ENCODE results near the gene EPS8.

EPS8 gene

DNA sequence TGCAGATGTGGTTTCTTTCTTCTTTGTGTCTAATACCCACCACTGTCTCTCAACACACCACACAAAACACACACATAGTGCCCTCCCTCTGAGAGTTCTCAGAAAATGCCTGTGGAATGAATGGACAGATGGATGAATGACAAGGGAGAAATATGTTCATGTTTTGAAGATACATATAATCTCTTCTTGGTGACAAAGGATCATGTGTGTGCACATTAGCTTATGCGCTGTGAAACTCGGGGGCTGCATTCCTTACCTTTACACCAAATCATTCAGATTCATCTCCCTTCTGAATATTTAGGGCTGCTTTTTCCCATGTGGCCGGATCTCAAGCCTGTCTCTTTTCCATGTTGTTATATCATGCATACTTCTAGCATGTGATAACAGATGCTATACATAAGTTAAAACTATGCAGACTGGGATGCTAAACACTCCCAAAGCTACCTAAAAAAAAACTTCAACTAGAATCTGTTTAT is 111.4 kb downstream of the EPS8 start:
- H3K27ac Mint-ChIP-seq, result no peak overlapping the region
- no peaks in the 10 kb centered on the region for H3K4me1 Mint-ChIP-seq
- no peak overlapping the region for H3K4me3 Mint-ChIP-seq
- no peaks in the 10 kb centered on the region for H3K9me3 Mint-ChIP-seq
- DNase-seq, result no peak
- ATAC-seq, result no peak
- H3K27me3 Mint-ChIP-seq, result no peaks in the 10 kb centered on the region

DNA sequence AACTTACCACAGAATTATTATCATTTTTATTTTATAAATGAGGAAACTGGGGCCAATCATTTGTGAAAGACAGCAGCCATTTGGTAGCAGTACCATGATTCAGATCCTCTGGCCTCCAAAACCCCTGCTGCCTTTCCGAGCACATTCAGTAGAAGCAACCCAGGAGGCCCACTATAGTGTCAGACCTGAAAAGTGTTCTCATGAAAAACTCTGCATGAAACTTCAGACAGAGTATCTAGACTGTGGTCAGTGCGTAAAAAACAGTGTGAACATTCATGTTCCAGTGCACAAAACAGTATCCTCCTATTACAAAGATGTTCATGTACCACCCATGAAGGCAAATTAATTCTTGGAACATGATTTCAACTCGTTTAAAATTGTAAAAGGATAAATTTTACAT is 112.0 kb downstream of the EPS8 start:
- DNase-seq (no peak), ATAC-seq (no peak)
- Mint-ChIP-seq H3K9me3 (no peaks in the 10 kb centered on the region), H3K4me3 (no peak overlapping the region), H3K4me1 (no peaks in the 10 kb centered on the region), H3K27ac (no peak overlapping the region), H3K27me3 (no peaks in the 10 kb centered on the region)

DNA sequence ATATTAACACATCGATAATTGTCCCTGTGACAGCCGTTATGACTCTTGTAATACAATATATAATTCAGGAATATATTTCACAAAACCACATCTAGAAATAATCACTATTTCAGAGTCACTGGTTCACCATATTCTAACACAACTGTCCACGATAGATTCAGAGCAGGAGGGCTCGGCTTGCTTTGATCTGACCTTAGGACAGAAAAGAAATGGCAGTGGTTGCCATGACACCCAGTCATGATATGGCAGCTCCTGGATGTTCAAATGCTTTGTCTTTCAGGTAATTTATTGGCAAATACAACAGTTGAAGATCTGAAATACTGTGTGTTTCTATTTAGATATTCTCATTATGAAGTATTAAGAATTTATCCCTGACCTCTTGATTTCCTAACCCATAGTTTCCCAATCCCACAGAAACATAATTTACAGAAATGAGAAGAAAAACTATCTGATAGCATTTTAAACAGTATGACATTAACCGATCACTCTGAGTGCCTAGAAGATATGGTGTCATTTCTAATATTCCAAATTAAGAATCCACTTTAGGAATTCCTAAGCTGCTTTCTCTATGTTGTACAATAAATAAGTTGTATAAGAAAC is 116.4 kb downstream of the EPS8 start:
- Mint-ChIP-seq H3K27ac (no peak overlapping the region), H3K4me3 (no peak overlapping the region), H3K4me1 (no peaks in the 10 kb centered on the region), H3K9me3 (no peaks in the 10 kb centered on the region), H3K27me3 (no peaks in the 10 kb centered on the region)
- DNase-seq, result no peak
- ATAC-seq, result no peak

DNA sequence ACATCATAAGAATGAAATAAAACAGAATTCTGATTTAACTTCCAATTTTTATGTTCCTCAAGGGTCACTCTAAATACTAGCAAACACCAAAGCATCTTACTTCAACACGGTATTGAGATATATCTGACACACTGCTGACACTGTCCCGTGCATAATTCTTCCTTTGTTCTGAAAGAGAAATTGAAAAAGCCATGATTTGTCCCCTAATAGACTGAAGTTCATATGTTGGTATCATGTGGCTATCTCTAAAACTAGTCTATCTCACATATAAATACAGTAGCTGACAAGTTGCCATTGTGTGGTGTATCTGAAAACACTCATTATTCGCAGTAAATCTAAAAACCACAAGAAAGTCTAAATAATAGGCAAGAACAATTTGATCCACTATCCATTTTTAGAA is 118.4 kb downstream of the EPS8 start:
- Mint-ChIP-seq H3K4me3 (no peak overlapping the region), H3K9me3 (no peaks in the 10 kb centered on the region), H3K4me1 (no peaks in the 10 kb centered on the region), H3K27me3 (no peaks in the 10 kb centered on the region), H3K27ac (no peak overlapping the region)
- ATAC-seq, result no peak
- no peak for DNase-seq

DNA sequence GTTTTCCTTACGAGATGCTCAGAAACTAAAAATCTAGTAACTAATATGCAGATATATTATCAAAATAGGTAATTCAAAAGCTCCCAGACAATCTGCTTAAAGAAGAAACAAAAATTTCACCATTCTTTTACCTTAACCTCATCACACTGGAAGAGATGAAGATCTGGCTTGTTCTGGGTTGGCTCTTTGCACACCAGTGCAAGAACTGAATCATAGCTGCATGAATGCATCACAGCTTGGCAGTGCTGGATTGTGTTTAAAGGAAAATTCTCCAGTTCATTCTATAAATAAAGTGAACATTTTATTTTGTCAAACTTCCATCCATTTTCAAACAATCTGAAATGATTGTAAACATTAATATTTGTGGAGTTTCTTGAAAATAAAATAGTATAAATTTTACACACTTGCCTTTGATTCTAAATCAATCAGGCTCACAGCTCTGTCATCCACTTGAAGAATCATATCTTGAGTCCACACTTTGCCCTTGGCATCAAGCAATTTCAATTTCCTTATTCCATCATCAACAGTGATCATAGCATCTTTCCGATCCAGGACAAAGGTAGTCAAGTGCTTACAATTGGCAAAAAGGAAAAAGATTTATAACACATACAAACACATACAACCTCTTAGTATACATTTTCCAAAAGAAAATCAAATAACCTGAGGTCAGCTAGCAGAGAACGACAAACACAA is 119.8 kb downstream of the EPS8 start:
- Mint-ChIP-seq H3K27ac (no peak overlapping the region), H3K4me3 (no peak overlapping the region), H3K27me3 (no peaks in the 10 kb centered on the region), H3K4me1 (no peaks in the 10 kb centered on the region), H3K9me3 (no peaks in the 10 kb centered on the region)
- DNase-seq (no peak), ATAC-seq (no peak)

DNA sequence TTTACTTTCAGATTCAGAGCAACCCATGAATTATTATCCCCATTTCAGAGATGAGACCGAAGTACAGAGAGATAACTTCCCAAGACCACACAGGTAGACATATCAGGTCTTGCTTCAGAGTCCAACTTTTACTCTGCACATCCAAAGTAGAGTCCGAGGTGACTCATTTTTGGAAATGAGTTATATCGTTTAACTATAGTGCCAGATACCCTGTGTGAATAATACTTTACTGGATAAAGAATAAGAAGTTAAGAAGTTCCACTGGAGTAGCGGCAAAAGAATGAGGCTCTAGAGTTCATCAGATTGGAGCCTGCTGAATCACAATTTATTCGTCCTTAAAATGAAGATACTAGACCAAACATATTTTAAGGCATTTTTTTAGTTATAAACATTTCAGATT is 124.7 kb downstream of the EPS8 start:
- no peaks in the 10 kb centered on the region for H3K27me3 Mint-ChIP-seq
- H3K4me3 Mint-ChIP-seq, result no peak overlapping the region
- no peak overlapping the region for H3K27ac Mint-ChIP-seq
- H3K4me1 Mint-ChIP-seq, result no peaks in the 10 kb centered on the region
- DNase-seq, result no peak
- ATAC-seq, result no peak
- H3K9me3 Mint-ChIP-seq, result no peaks in the 10 kb centered on the region

DNA sequence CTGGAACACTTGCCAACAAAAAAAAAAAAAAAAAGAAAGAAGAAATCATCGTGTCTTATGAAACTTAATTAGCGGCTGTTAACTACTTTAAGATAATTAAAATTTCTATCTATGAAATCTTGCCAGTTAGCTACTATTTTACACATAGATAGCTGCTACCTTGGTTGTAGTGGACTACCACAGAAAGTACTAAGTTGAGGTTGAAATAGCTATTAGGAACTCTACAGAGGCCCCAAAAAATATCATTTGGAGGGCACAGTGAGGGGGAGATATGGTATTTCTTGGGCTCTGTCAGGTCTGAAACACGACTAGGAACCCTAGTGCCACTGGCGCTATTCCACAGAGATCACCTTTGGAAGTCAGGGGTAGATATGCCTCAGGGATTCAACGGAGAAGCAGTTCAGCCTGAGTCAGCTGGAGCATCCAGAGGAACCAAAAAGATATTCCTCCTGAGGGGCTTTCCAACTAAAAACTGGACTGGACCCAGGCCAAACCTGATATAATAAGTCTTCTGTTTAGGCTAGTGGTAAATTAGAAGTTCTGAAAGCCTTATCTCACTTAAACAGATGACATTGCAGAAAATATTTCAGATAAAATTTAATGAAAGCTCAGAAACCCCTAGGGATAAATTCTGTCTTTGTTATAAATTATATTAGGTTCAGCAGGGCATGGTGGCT is 126.1 kb downstream of the EPS8 start:
- ATAC-seq (no peak), DNase-seq (no peak)
- Mint-ChIP-seq H3K4me1 (no peaks in the 10 kb centered on the region), H3K9me3 (no peaks in the 10 kb centered on the region), H3K27me3 (no peaks in the 10 kb centered on the region), H3K27ac (no peak overlapping the region), H3K4me3 (no peak overlapping the region)

DNA sequence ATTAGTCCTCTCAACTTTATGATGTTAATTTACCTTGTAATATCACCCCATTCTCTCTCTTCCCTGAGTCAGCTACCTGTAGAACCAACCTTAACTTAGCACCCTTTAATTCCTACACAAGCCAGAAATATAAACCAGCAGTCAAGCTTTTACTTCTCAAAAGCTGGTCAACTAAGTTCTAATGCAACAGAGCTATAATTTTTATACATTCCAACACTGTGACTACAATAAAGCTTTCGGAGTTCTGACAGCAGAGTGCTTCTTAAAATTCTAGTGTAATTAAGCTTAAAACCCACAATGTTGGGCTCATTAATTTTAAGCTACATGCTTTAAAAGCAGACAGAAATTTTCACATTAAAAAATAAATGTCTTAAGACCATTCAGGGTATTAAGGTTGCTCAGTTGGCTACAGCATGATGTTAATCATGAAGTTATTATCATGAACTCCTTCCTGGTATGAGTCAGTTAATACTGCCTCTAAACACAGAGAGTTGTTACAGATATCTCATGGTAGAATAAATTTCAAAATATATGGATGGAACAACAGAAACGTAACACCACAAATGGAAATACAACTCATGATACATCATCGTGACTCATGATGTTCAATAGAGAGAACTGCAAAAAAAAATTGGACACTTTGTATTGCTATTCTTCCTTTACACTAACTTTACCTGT is 126.7 kb downstream of the EPS8 start:
- H3K4me1 Mint-ChIP-seq, result no peaks in the 10 kb centered on the region
- H3K27ac Mint-ChIP-seq, result no peak overlapping the region
- H3K4me3 Mint-ChIP-seq, result no peak overlapping the region
- H3K9me3 Mint-ChIP-seq, result no peaks in the 10 kb centered on the region
- H3K27me3 Mint-ChIP-seq, result no peaks in the 10 kb centered on the region
- DNase-seq (no peak), ATAC-seq (no peak)

DNA sequence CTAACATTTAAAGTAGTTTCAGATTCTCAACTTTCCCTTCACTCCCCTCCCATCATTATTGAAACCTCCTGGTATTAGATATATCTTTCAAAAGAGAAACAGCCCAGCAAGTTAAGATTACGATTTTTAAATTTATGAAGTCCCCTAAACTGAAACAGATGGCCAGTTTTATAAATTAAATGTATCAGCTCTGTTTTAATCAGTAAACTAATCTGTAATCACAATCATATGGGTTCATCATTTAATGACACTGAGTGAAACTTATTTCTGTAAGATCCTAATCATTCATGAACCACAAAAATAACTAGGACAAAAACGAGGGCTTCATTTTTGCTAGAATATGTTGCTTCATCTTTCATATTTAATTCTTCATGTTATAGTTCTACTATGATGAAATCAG is 137.8 kb downstream of the EPS8 start:
- no peak overlapping the region for H3K27ac Mint-ChIP-seq
- no peak overlapping the region for H3K4me3 Mint-ChIP-seq
- H3K27me3 Mint-ChIP-seq, result no peaks in the 10 kb centered on the region
- ATAC-seq (no peak), DNase-seq (no peak)
- H3K9me3 Mint-ChIP-seq, result no peaks in the 10 kb centered on the region
- H3K4me1 Mint-ChIP-seq, result no peaks in the 10 kb centered on the region

DNA sequence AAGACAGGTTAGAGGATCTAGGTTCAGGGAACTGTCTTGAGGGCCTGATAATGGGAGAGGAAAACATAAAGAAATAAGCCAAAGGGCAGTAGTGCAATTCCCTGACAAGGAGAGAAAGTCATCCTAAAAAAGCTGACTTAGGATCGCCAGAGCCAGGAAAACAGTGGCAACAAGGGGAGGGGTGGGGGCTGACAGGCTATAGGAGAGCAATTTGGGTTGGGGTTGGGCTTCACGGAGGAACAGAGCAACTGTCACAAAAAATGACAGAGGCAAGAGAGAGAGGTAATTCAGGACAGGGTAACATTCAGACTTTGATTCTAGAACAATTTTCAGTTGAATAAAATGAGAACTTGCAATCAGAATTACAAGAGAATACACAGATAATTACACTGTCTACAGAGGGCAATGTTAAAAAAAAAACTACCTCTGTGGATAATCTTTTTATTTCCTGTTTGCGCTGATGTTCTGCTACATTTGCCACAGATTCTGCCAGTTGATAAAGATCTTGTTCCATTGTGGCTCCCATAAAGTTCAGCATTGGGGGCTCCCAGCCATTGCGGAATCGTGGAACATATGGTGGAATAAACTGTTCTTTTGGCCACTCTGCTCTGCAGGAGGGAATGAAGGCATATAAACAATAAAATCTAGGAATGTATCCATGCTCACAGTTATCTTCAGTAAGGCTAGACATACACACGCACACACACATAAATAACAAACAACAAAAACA is 138.6 kb downstream of the EPS8 start:
- DNase-seq, result no peak

DNA sequence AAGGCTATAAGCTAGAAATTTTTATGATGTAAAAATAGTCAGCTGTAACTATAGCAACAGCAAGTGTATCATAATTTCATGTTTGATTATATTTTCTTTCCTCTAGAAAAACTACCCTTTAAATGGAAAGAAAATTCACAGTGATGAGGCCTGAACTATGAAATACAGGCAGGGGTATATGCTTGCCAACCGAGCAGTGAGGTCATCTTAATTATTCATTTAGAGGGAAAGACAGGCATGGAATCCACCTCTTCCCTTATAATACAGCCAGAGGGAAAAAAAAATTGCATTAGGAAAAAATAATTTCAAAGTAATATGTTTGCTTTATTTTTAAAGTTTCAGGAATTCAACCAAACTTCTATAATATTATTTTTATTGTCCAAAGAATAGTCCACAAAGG is 139.8 kb downstream of the EPS8 start:
- DNase-seq, result no peak
- Mint-ChIP-seq H3K4me1 (no peaks in the 10 kb centered on the region), H3K27me3 (no peaks in the 10 kb centered on the region), H3K27ac (no peak overlapping the region), H3K4me3 (no peak overlapping the region), H3K9me3 (no peaks in the 10 kb centered on the region)
- ATAC-seq, result no peak

More for the DNA sequence above, 138.6 kb downstream of the EPS8 start:
- Mint-ChIP-seq H3K4me3 (no peak overlapping the region), H3K27ac (no peak overlapping the region), H3K27me3 (no peaks in the 10 kb centered on the region), H3K9me3 (no peaks in the 10 kb centered on the region), H3K4me1 (no peaks in the 10 kb centered on the region)
- ATAC-seq, result no peak

DNA sequence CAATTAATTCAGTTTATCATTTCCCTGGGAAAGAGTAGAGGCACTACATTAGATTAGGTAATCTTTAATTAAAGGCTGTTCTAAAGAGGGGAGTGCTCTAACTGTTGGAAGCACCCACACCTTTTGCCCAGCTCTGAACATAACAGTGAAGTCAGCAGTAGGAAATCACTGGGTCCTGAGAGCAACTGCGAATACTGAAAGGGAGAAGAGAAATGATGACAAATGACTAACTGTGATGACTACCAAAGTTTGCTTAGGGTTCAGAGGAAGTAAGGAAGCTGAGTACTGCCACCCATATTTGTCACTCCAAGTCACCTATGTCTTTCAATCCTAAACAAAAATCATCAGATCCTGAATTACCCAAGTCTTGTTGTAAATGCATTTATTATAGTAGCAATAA is 140.6 kb downstream of the EPS8 start:
- Mint-ChIP-seq H3K27ac (no peak overlapping the region), H3K9me3 (no peaks in the 10 kb centered on the region), H3K4me3 (no peak overlapping the region), H3K27me3 (no peaks in the 10 kb centered on the region), H3K4me1 (no peaks in the 10 kb centered on the region)
- no peak for DNase-seq
- no peak for ATAC-seq

DNA sequence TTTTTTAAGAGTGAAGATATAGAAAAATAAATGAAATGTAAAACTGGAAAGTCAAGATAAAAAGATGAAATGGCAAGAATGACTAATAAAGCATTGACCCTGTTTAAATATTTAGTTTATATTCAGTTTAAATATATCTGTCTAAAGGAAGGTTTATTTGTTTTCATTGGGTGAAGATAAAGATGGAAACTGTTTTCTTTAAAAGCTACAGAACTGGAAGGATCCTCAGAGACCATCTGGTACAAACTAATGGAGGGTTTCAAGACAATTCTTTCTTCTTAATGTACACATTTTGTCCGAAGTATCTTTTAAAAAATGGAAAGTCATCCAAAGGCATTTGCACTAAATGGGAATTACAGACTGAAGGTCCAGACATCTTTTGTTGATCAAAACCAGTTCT is 142.6 kb downstream of the EPS8 start:
- H3K9me3 Mint-ChIP-seq, result no peaks in the 10 kb centered on the region
- ATAC-seq, result no peak
- no peak overlapping the region for H3K27ac Mint-ChIP-seq
- H3K4me1 Mint-ChIP-seq, result no peaks in the 10 kb centered on the region
- DNase-seq, result no peak
- H3K4me3 Mint-ChIP-seq, result no peak overlapping the region
- H3K27me3 Mint-ChIP-seq, result no peaks in the 10 kb centered on the region

DNA sequence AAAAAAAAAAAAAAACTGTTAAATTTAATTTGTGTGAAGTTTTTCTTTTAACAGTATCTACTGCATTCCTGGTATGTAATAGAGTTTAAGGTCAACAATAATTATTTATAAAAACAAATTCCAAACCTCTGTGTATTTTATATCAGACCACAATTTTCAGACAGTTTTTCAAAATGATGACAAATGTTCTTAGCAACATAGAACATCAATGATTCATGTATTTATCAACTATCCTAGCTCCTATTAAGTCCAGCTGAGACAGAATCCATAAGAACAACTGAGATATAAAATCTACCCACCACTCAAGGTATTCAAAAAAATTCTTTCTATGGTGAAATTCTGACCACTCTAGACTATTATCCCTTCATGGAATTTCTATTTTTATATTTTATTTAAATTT is 144.5 kb downstream of the EPS8 start:
- H3K27me3 Mint-ChIP-seq, result no peaks in the 10 kb centered on the region
- H3K27ac Mint-ChIP-seq, result no peak overlapping the region
- no peaks in the 10 kb centered on the region for H3K9me3 Mint-ChIP-seq
- no peak for ATAC-seq
- no peak for DNase-seq
- H3K4me3 Mint-ChIP-seq, result no peak overlapping the region
- H3K4me1 Mint-ChIP-seq, result no peaks in the 10 kb centered on the region

DNA sequence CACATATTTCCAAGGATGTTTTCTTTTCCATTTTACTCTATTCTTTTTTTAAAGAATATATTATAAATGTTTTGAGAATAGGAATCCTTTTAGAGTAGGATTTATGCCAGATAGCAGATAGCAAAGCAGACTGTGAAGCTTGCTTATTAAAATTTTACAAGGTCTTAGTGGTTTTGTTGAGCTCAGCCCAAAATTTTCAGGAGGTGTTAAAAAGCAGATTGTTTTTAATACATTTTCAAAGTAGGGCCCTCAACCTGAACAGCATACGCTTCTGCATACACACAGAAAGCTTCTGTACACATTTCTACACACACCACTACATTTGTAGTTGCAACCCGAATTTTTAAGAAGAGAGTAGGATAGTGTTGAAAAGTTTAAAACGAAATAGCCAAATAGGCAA is 151.0 kb downstream of the EPS8 start:
- no peaks in the 10 kb centered on the region for H3K4me1 Mint-ChIP-seq
- DNase-seq, result no peak
- no peak overlapping the region for H3K27ac Mint-ChIP-seq
- no peak for ATAC-seq
- H3K27me3 Mint-ChIP-seq, result no peaks in the 10 kb centered on the region
- no peak overlapping the region for H3K4me3 Mint-ChIP-seq
- H3K9me3 Mint-ChIP-seq, result no peaks in the 10 kb centered on the region

All from stimulated activated naive CD8-positive, alpha-beta T cell treated with anti-CD3 and anti-CD28 coated beads, Interleukin-15, amount 100 ng/mL, for 72 hours (primary cell).